HAP-1 (cell line): ENCODE data around the gene ADPGK.
"Not testable (repeated sequence)": the region's sequence is repeated elsewhere in the genome, so short reads cannot be mapped to it uniquely, and the experiment has no call there.

Source experiments
- DNase-seq, 2 experiments: peaks; one replicate each; pipeline ENCODE4 v3.0.0-alpha.2; 2016 to 2020; ENCODE audit warnings: low spot score in 2 of 2
- H3K27me3 ChIP-seq: fragments of 250-450 bp; sonication (Bioruptor Pico); 2 replicates; pipeline ENCODE4 v1.5.1; 2020; ENCODE audit warnings: low read depth, mild to moderate bottlenecking, moderate library complexity
- H3K36me3 ChIP-seq: fragments of 250-450 bp; sonication (Bioruptor Pico); replicated peaks from 2 replicates; pipeline ENCODE4 v1.5.1; 2020; ENCODE audit warnings: mild to moderate bottlenecking
- H3K4me1 ChIP-seq: fragments of 250-450 bp; sonication (Bioruptor Pico); 2 replicates; pipeline ENCODE4 v1.5.1; 2020; ENCODE audit warnings: mild to moderate bottlenecking
- H3K4me3 ChIP-seq: fragments of 250-450 bp; sonication (Bioruptor Pico); 2 replicates; pipeline ENCODE4 v1.5.1; 2020; ENCODE audit warnings: mild to moderate bottlenecking, moderate library complexity
- H3K9me3 ChIP-seq: fragments of 250-450 bp; sonication (Bioruptor Pico); 2 replicates; pipeline ENCODE4 v1.5.1; 2020; ENCODE audit warnings: mild to moderate bottlenecking, moderate library complexity
- in situ Hi-C: fragments of 300-500 bp; cut with MboI; formaldehyde crosslinking; loops from 3 replicates; pipeline ENCODE4 v1.14.3; 2020; ENCODE audit warnings: low sequenced_read_pairs, inconsistent platforms, mixed read lengths

ADPGK gene

DNA sequence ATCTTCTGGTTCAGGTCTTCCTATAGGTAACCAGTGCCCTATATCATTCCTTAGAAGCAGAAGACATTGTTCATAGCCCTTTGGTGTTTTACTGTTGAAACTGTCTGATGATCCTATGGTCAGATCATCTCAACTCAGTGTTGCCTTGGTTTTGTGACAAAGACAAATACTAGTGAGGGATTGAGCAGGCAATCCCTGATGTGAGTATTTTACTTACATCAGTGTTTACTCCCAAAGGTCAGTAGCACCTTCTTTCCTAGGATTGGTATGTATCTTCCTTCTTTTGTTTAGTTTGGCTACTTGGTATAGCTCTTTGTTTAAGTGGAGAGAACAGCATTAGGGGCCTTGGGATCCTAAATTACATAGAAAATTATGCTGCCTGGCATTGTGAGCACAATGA lies 56.4 kb downstream of the ADPGK start:
- Histone ChIP-seq H3K4me3 (no peak overlapping the region), H3K27me3 (no peaks in the 10 kb centered on the region), H3K9me3 (no peaks in the 10 kb centered on the region), H3K4me1 (no peaks in the 10 kb centered on the region), H3K36me3 (peaks cover 5% of the 10 kb centered on the region; the same call in 1 of the 2 replicates)
- no peak for DNase-seq
- in situ Hi-C loops: no loop called here

DNA sequence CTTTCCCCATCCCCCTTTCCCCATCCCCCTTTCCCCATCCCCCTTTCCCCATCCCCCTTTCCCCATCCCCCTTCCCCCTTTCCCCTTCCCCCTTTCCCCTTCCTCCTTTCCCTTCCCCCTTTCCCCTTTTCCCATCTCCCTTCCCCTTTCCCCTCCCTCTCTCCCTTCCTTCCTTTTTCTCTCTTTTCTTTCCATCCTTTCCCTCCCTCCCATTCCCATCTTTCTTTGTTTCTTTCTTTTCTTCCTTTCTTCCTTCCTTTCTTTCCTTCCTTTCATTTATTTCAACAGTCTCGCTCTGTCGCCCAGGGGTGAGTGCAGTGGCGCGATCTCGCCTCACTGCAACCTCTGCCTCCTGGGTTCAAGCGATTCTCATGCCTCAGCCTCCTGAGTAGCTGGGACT lies 57.7 kb downstream of the ADPGK start:
- H3K9me3 ChIP-seq, H3K27me3 ChIP-seq, in situ Hi-C loops, H3K36me3 ChIP-seq, DNase-seq, H3K4me3 ChIP-seq, H3K4me1 ChIP-seq: not testable (repeated sequence)

DNA sequence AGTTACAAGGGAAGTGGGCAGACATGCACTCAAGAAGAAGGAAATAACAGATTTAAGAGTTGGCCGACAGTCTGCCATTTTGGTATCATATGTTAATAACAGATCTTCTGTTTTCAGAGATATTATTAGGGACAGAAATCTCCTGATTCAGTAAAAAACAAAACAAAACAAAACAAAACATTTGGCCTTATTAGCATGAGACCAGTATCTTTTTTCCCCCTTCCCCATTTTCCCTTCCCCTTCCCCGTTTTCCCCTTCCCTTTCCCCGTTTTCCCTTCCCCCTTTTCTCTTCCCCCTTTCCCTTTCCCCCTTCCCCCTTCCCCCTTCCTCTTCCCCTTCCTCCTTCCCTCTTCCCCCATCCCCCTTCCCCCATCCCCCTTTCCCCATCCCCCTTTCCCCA lies 58.1 kb downstream of the ADPGK start:
- Histone ChIP-seq H3K36me3 (no peaks in the 10 kb centered on the region), H3K4me1 (no peaks in the 10 kb centered on the region), H3K4me3 (no peak overlapping the region), H3K9me3 (no peaks in the 10 kb centered on the region), H3K27me3 (no peaks in the 10 kb centered on the region)
- no peak for DNase-seq
- in situ Hi-C loops: no loop called here

DNA sequence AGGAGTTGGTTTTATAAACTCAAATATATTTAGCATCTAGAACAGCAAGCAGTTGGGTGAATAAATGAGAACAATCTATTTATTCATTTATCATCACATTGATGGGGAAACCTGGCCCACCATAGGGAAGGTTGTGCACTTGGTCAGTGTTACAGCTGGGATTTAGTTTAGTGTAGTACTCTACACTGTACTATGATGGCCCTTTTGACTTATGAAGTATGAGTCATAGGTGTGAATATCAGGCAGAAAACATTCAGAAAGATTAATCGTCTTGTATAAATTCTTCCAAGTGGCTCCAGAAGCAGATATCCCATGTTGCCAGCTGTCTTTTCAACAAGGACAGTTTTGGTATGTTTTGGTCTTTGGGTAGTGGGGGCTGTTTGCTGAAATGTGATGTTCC lies 59.5 kb downstream of the ADPGK start:
- in situ Hi-C loops: no loop called here
- no peak for DNase-seq
- H3K36me3 ChIP-seq: no peaks in the 10 kb centered on the region

DNA sequence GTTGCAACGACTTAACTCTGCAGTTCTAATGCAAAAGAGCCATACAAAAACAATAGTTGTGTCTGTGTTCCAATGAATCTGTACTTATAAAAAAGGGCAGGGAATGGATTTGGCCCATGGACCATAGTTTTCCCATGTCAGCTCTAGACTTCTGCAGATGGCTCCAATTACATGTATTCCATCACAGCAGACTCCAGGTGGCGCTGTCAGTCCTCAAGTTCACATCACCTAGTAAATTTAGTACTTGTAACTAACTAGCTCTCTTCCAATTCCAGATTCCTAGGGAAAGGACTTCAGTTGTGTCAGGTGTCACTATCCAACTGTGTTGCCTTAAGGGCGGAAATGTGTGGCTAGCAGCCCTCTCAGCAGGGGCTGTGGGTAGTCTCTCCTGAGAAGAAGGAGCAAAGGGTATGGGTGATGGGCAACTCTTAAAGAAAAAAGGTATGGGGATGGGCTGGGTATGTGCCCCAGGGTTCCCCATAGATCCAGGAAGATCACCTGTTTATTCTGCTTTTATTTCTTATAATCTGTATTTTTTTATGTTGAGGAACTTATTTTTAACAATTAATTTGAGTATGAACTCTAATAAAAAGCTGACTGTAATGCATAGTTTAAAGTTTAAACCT lies 61.4 kb downstream of the ADPGK start:
- DNase-seq: peak; percentile 86 to 92
- Histone ChIP-seq H3K4me1 (no peaks in the 10 kb centered on the region), H3K4me3 (no peak overlapping the region), H3K9me3 (no peaks in the 10 kb centered on the region), H3K27me3 (no peaks in the 10 kb centered on the region), H3K36me3 (no peaks in the 10 kb centered on the region; the same call in 1 of the 2 replicates)
- in situ Hi-C loops: no loop called here

More for the DNA sequence above, 59.5 kb downstream of the ADPGK start:
- Histone ChIP-seq H3K27me3 (no peaks in the 10 kb centered on the region), H3K4me3 (no peak overlapping the region), H3K9me3 (no peaks in the 10 kb centered on the region), H3K4me1 (no peaks in the 10 kb centered on the region)

DNA sequence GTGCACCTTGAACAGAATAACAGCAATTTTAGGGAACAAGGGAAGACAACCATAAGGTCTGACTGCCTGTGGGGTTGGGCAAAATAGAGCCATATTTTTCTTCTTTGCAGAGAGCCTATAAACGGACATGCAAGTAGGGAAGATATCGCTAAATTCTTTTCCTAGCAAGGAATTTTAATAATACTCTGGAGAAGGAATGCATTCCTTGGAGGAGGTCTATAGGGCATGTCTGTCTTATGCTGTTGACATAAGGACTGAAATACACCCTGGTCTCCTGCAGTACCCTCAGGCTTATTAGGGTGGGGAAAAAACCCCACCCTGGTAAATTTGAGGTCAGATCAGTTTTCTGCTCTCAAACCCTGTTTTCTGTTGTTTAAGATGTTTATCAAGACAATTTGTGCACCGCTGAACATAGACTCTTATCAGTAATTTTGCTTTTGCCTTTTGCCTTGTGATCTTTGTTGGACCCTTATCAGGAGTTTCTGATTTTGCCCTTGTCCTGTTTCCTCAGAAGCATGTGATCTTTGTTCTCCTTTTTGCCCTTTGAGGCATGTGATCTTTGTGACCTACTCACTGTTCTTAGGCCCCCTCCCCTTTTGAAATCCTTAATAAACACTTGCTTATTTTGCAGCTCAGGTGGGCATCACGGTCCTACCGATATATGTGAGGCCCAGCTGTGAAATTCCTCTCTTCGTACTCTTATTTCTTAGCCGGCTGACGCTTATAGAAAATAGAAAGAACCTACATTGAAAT lies 74.8 kb downstream of the ADPGK start:
- H3K4me3 ChIP-seq, in situ Hi-C loops, H3K27me3 ChIP-seq, H3K36me3 ChIP-seq, DNase-seq, H3K9me3 ChIP-seq, H3K4me1 ChIP-seq: not testable (repeated sequence)

DNA sequence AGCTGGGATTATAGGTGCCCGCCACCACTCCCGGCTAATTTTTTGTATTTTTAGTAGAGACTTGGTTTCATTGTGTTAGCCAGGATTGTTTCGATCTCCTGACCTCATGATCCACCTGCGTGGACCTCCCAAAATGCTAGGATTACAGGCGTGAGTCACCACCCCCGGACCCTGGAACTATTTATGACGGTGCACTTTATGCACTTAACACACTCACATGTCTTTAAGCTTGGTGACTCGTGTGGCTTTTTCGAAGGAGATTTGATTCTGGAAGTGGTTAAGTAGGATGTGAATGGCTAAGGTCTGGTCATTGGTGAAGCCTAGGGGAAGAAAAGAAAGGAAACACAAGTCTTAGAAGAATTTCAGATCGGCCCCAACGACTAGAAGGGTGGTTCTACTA lies 77.3 kb downstream of the ADPGK start:
- Histone ChIP-seq H3K9me3 (no peaks in the 10 kb centered on the region), H3K27me3 (no peaks in the 10 kb centered on the region), H3K4me1 (no peaks in the 10 kb centered on the region), H3K36me3 (no peaks in the 10 kb centered on the region), H3K4me3 (no peak overlapping the region)
- DNase-seq: no peak
- in situ Hi-C loops: no loop called here
